CD8-positive, alpha-beta memory T cell (primary cell): Measurements from ENCODE around the gene TMEM182. TPM values are rescaled to one million over a fixed set of nuclear protein-coding genes. Genes with fewer than 3 reads are reported as not detected.

ENCODE experiments used
- CTCF ChIA-PET: fragments of 350-600 bp; sonication (Branson Sonifier 250); formaldehyde crosslinking; loops from one replicate; lab custom pipeline; 2021; ENCODE audit warnings: antibody characterized with exemption; lab: Charles Lee
- POLR2A ChIA-PET: fragments of 350-600 bp; sonication (Branson Sonifier 250); formaldehyde crosslinking; loops from one replicate; lab custom pipeline; 2021; ENCODE audit warnings: antibody characterized with exemption; lab: Charles Lee
- DNase-seq, 5 donors: peaks; one replicate each; pipeline versions ENCODE4 v3.0.0 to v3.0.0-alpha.2; 2020 to 2022; ENCODE audit warnings: mixed read lengths in 1 of 5
- H3K27ac ChIP-seq: one replicate; pipeline ENCODE4 v1.7.0; 2013; ENCODE audit warnings: low read depth, mild to moderate bottlenecking, low read length, moderate library complexity
- H3K27me3 ChIP-seq: 2 replicates; pipeline ENCODE4 v1.7.0; 2013; ENCODE audit warnings: low read length, mild to moderate bottlenecking; ENCODE audit not compliant: insufficient read depth, poor library complexity, severe bottlenecking
- H3K36me3 ChIP-seq: 2 replicates; pipeline ENCODE4 v1.7.0; 2013; ENCODE audit warnings: mild to moderate bottlenecking, low read length, moderate library complexity; ENCODE audit not compliant: insufficient read depth
- H3K4me1 ChIP-seq: 2 replicates; pipeline ENCODE4 v1.7.0; 2013; ENCODE audit warnings: mild to moderate bottlenecking, low read length, moderate library complexity; ENCODE audit not compliant: insufficient read depth
- H3K4me3 ChIP-seq: 2 replicates; pipeline ENCODE4 v1.7.0; 2013; ENCODE audit warnings: mild to moderate bottlenecking, low read length
- H3K9me3 ChIP-seq: 2 replicates; pipeline ENCODE4 v1.7.0; 2013; ENCODE audit warnings: mild to moderate bottlenecking, low read length
- H3K27ac Mint-ChIP-seq, 8 donors: one replicate each; pipeline ENCODE4 v1.8.0; 2020 to 2021; ENCODE audit warnings: mixed read lengths in 8 of 8, mild to moderate bottlenecking in 6 of 8, inconsistent platforms in 3 of 8, moderate library complexity in 3 of 8
- H3K27me3 Mint-ChIP-seq, 2 donors: one replicate each; pipeline ENCODE4 v1.8.0; 2020 to 2021; ENCODE audit warnings: mixed read lengths in 2 of 2, mild to moderate bottlenecking in 1 of 2, moderate library complexity in 1 of 2
- H3K36me3 Mint-ChIP-seq, 3 donors: one replicate each; pipeline ENCODE4 v1.8.0; 2020 to 2021; ENCODE audit warnings: mixed read lengths in 3 of 3, inconsistent platforms in 1 of 3, mild to moderate bottlenecking in 1 of 3
- H3K4me1 Mint-ChIP-seq, 3 donors: one replicate each; pipeline ENCODE4 v1.8.0; 2020 to 2021; ENCODE audit warnings: mixed read lengths in 3 of 3, inconsistent platforms in 1 of 3, mild to moderate bottlenecking in 1 of 3
- H3K4me3 Mint-ChIP-seq, 7 donors: one replicate each; pipeline ENCODE4 v1.8.0; 2020 to 2021; ENCODE audit warnings: mixed read lengths in 7 of 7, mild to moderate bottlenecking in 6 of 7, moderate library complexity in 4 of 7, inconsistent platforms in 2 of 7
- H3K9me3 Mint-ChIP-seq, 5 donors: one replicate each; pipeline ENCODE4 v1.8.0; 2020 to 2022; ENCODE audit warnings: mixed read lengths in 5 of 5, mild to moderate bottlenecking in 3 of 5, moderate library complexity in 2 of 5, inconsistent platforms in 1 of 5
- polyA plus RNA-seq: library from polyadenylated mRNA; unstranded; fragments of 300-500 nt; fragmentation: Illumina TruSeq; gene quantifications from one replicate; pipeline ENCODE4 v1.2.3, GENCODE V29; 2021
- total RNA-seq, 2 experiments: library from RNA; stranded (reverse); gene quantifications; one replicate each; pipeline ENCODE4 v1.2.3, GENCODE V29; 2021

The TMEM182 gene
- 1 to 10 TPM; 3.8 to 4.6 TPM for total RNA-seq
- polyA plus RNA-seq: 4.8 TPM

- Histone ChIP-seq H3K4me3 (no peak within 1 kb of the TSS), H3K9me3 (no peaks in the 10 kb centered on the region), H3K4me1 (no peaks in the 10 kb centered on the region), H3K27me3 (no peaks in the 10 kb centered on the region), H3K36me3 (no peaks in the 10 kb centered on the region), H3K27ac (no peak within 1 kb of the TSS)
- Mint-ChIP-seq H3K36me3 (peaks cover 9 to 20% (median 12%) of the 10 kb centered on the region in 3 donors), H3K27ac (no peak within 1 kb of the TSS), H3K9me3 (no peaks in the 10 kb centered on the region), H3K4me3 (no peak within 1 kb of the TSS), H3K4me1 (no peaks in the 10 kb centered on the region), H3K27me3 (peaks cover 0 to 1% of the 10 kb centered on the region in 2 donors)
- CTCF ChIA-PET: interaction anchor here (0.9 kb wide), 1 partner anchor 8 kb away, joined by 3 read pairs; no protein-coding TSS in a partner anchor
- POLR2A ChIA-PET: no interaction called here
- no peak for DNase-seq
These were observed at the start of gene TMEM182 for GRCh38 chr2:102761763-102762162. TSS of gene TMEM182 (plus strand) at chr2:102762031. CDS start at chr2:102762218, 187 bp downstream.

GRCh38 chr2:102717308-102718018, 44.4 kb upstream of the TMEM182 start:
- Mint-ChIP-seq H3K27ac (peak overlapping the region in 3 of 8 donors; percentile 27 to 93 (median 62)), H3K36me3 (peaks cover 18 to 56% (median 30%) of the 10 kb centered on the region in 3 donors), H3K27me3 (peaks cover 0 to 2% of the 10 kb centered on the region in 2 donors), H3K4me3 (no peak overlapping the region), H3K9me3 (no peaks in the 10 kb centered on the region), H3K4me1 (no peaks in the 10 kb centered on the region)
- DNase-seq: no peak
- POLR2A ChIA-PET: no interaction called here
- CTCF ChIA-PET: no interaction called here
- Histone ChIP-seq H3K9me3 (no peaks in the 10 kb centered on the region), H3K36me3 (peaks cover 8% of the 10 kb centered on the region), H3K27ac (no peak overlapping the region), H3K4me1 (no peaks in the 10 kb centered on the region), H3K27me3 (no peaks in the 10 kb centered on the region), H3K4me3 (no peak overlapping the region)

- H3K36me3 ChIP-seq: peaks cover 8% of the 10 kb centered on the region
- no peaks in the 10 kb centered on the region for H3K4me1 ChIP-seq
- peak overlapping the region in 1 of 8 donors; percentile 58 for H3K27ac Mint-ChIP-seq
- H3K4me3 Mint-ChIP-seq: no peak overlapping the region
- no peak overlapping the region for H3K27ac ChIP-seq
- no peaks in the 10 kb centered on the region for H3K4me1 Mint-ChIP-seq
- H3K4me3 ChIP-seq: no peak overlapping the region
- no peaks in the 10 kb centered on the region for H3K9me3 Mint-ChIP-seq
- H3K9me3 ChIP-seq: no peaks in the 10 kb centered on the region
- H3K27me3 ChIP-seq: no peaks in the 10 kb centered on the region
- CTCF ChIA-PET: no interaction called here
- POLR2A ChIA-PET: no interaction called here
- H3K36me3 Mint-ChIP-seq: peaks cover 18 to 68% (median 38%) of the 10 kb centered on the region in 3 donors
- no peaks in the 10 kb centered on the region for H3K27me3 Mint-ChIP-seq
- no peak for DNase-seq
These were observed 43.2 kb upstream of the TMEM182 start for GRCh38 chr2:102718387-102719316.

- ChIA-PET CTCF (no interaction called here), POLR2A (no interaction called here)
- H3K4me1 Mint-ChIP-seq: peaks cover 0 to 2% (median 0%) of the 10 kb centered on the region in 3 donors
- H3K27me3 Mint-ChIP-seq: no peaks in the 10 kb centered on the region
- Histone ChIP-seq H3K4me3 (no peak overlapping the region), H3K9me3 (no peaks in the 10 kb centered on the region), H3K36me3 (peaks cover 14% of the 10 kb centered on the region), H3K27me3 (no peaks in the 10 kb centered on the region), H3K4me1 (no peaks in the 10 kb centered on the region), H3K27ac (no peak overlapping the region)
- H3K27ac Mint-ChIP-seq: no peak overlapping the region
- peaks cover 9 to 93% (median 53%) of the 10 kb centered on the region in 3 donors for H3K36me3 Mint-ChIP-seq
- no peak overlapping the region for H3K4me3 Mint-ChIP-seq
- DNase-seq: no peak
- H3K9me3 Mint-ChIP-seq: no peaks in the 10 kb centered on the region
These were observed 37.8 kb upstream of the TMEM182 start for GRCh38 chr2:102724016-102724490.

- Mint-ChIP-seq H3K27ac (peak overlapping the region in 1 of 8 donors; percentile 43), H3K27me3 (no peaks in the 10 kb centered on the region), H3K9me3 (no peaks in the 10 kb centered on the region), H3K36me3 (peaks cover 4 to 90% (median 51%) of the 10 kb centered on the region in 3 donors), H3K4me1 (peaks cover 0 to 2% (median 0%) of the 10 kb centered on the region in 3 donors), H3K4me3 (no peak overlapping the region)
- Histone ChIP-seq H3K27me3 (no peaks in the 10 kb centered on the region), H3K4me3 (no peak overlapping the region), H3K4me1 (no peaks in the 10 kb centered on the region), H3K9me3 (no peaks in the 10 kb centered on the region), H3K27ac (no peak overlapping the region), H3K36me3 (peaks cover 12% of the 10 kb centered on the region)
- ChIA-PET CTCF (no interaction called here), POLR2A (no interaction called here)
- no peak for DNase-seq
These were observed 37.3 kb upstream of the TMEM182 start for GRCh38 chr2:102724553-102724952.

- Mint-ChIP-seq H3K27me3 (no peaks in the 10 kb centered on the region), H3K27ac (peak overlapping the region in 1 of 8 donors; percentile 64), H3K4me1 (peaks cover 0 to 2% (median 0%) of the 10 kb centered on the region in 3 donors), H3K9me3 (no peaks in the 10 kb centered on the region), H3K4me3 (no peak overlapping the region), H3K36me3 (peaks cover 0 to 84% (median 43%) of the 10 kb centered on the region in 3 donors)
- no peaks in the 10 kb centered on the region for H3K9me3 ChIP-seq
- H3K4me1 ChIP-seq: no peaks in the 10 kb centered on the region
- no peaks in the 10 kb centered on the region for H3K27me3 ChIP-seq
- POLR2A ChIA-PET: no interaction called here
- no peak overlapping the region for H3K27ac ChIP-seq
- CTCF ChIA-PET: no interaction called here
- no peak overlapping the region for H3K4me3 ChIP-seq
- no peak for DNase-seq
- peaks cover 7% of the 10 kb centered on the region for H3K36me3 ChIP-seq
These were observed 35.4 kb upstream of the TMEM182 start for GRCh38 chr2:102726128-102727087.

GRCh38 chr2:102735416-102736109, 26.3 kb upstream of the TMEM182 start:
- H3K4me3 ChIP-seq: peak overlapping the region; percentile 86
- ChIA-PET POLR2A (no interaction called here), CTCF (interaction anchor here (1.1 to 5.4 kb wide), 3 partner anchors 18 to 263 kb away, joined by 3 to 26 read pairs (median 4); partner anchors contain the start of gene SLC9A4)
- H3K36me3 ChIP-seq: no peaks in the 10 kb centered on the region
- Mint-ChIP-seq H3K27ac (peak overlapping the region; percentile 7 to 95 (median 92)), H3K36me3 (peaks cover 0 to 26% (median 4%) of the 10 kb centered on the region in 3 donors), H3K4me3 (peak overlapping the region; percentile 96 to 98 (median 97)), H3K27me3 (no peaks in the 10 kb centered on the region), H3K4me1 (peaks cover 42 to 56% (median 47%) of the 10 kb centered on the region in 3 donors), H3K9me3 (no peaks in the 10 kb centered on the region)
- H3K9me3 ChIP-seq: no peaks in the 10 kb centered on the region
- H3K27me3 ChIP-seq: no peaks in the 10 kb centered on the region
- H3K27ac ChIP-seq: peak overlapping the region; percentile 66
- DNase-seq: peak in 1 of 5 donors; percentile 7
- peaks cover 32% of the 10 kb centered on the region for H3K4me1 ChIP-seq
